ENCODE data around the gene NUDT15.
A peak's percentile ranks its signal among the peaks of the same experiment; 100 is the strongest.
"Not testable (repeated sequence)": the region's sequence is repeated elsewhere in the genome, so short reads cannot be mapped to it uniquely, and the experiment has no call there.

Gene NUDT15

GRCh38 chr13:48040896-48041295, 3.4 kb downstream of the NUDT15 start:
- DNase-seq (ENCODE audit: low read depth in 4 of 4, low spot score in 1 of 4), result no peak

- no peak for DNase-seq (ENCODE audit: low read depth in 4 of 4, low spot score in 1 of 4)
These were observed 5.4 kb downstream of the NUDT15 start for GRCh38 chr13:48042894-48043293.

- DNase-seq (ENCODE audit: low read depth in 4 of 4, low spot score in 1 of 4), result no peak
These were observed 6.4 kb downstream of the NUDT15 start for GRCh38 chr13:48043789-48044503.

- no peak for DNase-seq (ENCODE audit: low read depth in 4 of 4, low spot score in 1 of 4)
These were observed 13.0 kb downstream of the NUDT15 start for GRCh38 chr13:48050550-48050949.

GRCh38 chr13:48054601-48055000, 17.1 kb downstream of the NUDT15 start:
- DNase-seq (ENCODE audit: low read depth in 4 of 4, low spot score in 1 of 4), result no peak

GRCh38 chr13:48055712-48056111, 18.2 kb downstream of the NUDT15 start:
- no peak for DNase-seq (ENCODE audit: low read depth in 4 of 4, low spot score in 1 of 4)

- DNase-seq (ENCODE audit: low read depth in 4 of 4, low spot score in 1 of 4), result not testable (repeated sequence)
These were observed 21.0 kb downstream of the NUDT15 start for GRCh38 chr13:48058536-48058935.

- DNase-seq (ENCODE audit: low read depth in 4 of 4, low spot score in 1 of 4), result not testable (repeated sequence)
These were observed 22.4 kb downstream of the NUDT15 start for GRCh38 chr13:48059951-48060350.

- no peak for DNase-seq (ENCODE audit: low read depth in 4 of 4, low spot score in 1 of 4)
These were observed 28.9 kb downstream of the NUDT15 start for GRCh38 chr13:48066310-48066989.

GRCh38 chr13:48068036-48068435, 30.5 kb downstream of the NUDT15 start:
- no peak for DNase-seq (ENCODE audit: low read depth in 4 of 4, low spot score in 1 of 4)

GRCh38 chr13:48068952-48069351, 31.4 kb downstream of the NUDT15 start:
- DNase-seq (ENCODE audit: low read depth in 4 of 4, low spot score in 1 of 4), result no peak

GRCh38 chr13:48069573-48069972, 32.0 kb downstream of the NUDT15 start:
- no peak for DNase-seq (ENCODE audit: low read depth in 4 of 4, low spot score in 1 of 4)

GRCh38 chr13:48070942-48071341, 33.4 kb downstream of the NUDT15 start:
- no peak for DNase-seq (ENCODE audit: low read depth in 4 of 4, low spot score in 1 of 4)

- DNase-seq (ENCODE audit: low read depth in 4 of 4, low spot score in 1 of 4), result no peak
These were observed 34.8 kb downstream of the NUDT15 start for GRCh38 chr13:48072304-48072703.

GRCh38 chr13:48072787-48073186, 35.3 kb downstream of the NUDT15 start:
- DNase-seq (ENCODE audit: low read depth in 4 of 4, low spot score in 1 of 4), result no peak

- DNase-seq (ENCODE audit: low read depth in 4 of 4, low spot score in 1 of 4), result no peak
These were observed 36.5 kb downstream of the NUDT15 start for GRCh38 chr13:48074006-48074405.

- no peak for DNase-seq (ENCODE audit: low read depth in 4 of 4, low spot score in 1 of 4)
These were observed 40.7 kb downstream of the NUDT15 start for GRCh38 chr13:48078251-48078656.

- no peak for DNase-seq (ENCODE audit: low read depth in 4 of 4, low spot score in 1 of 4)
These were observed 44.2 kb downstream of the NUDT15 start for GRCh38 chr13:48081739-48082138.

- DNase-seq (ENCODE audit: low read depth in 4 of 4, low spot score in 1 of 4), result no peak
These were observed 48.7 kb downstream of the NUDT15 start for GRCh38 chr13:48086272-48086671.

- DNase-seq (ENCODE audit: low read depth in 4 of 4, low spot score in 1 of 4), result no peak
These were observed 56.1 kb downstream of the NUDT15 start for GRCh38 chr13:48093588-48093987.

GRCh38 chr13:48094404-48094780, 56.9 kb downstream of the NUDT15 start:
- DNase-seq (ENCODE audit: low read depth in 4 of 4, low spot score in 1 of 4), result no peak

GRCh38 chr13:48094781-48095502, 57.4 kb downstream of the NUDT15 start, which contains the start of gene MED4:
Gene MED4, minus strand, starts transcription at chr13:48095104. Its CDS starts 26 bp downstream, at chr13:48095078.
- DNase-seq (ENCODE audit: low read depth in 4 of 4, low spot score in 1 of 4), result peak; percentile 92 to 98 (median 94)
